ENCODE measurements around the gene GPR162.

DNA sequence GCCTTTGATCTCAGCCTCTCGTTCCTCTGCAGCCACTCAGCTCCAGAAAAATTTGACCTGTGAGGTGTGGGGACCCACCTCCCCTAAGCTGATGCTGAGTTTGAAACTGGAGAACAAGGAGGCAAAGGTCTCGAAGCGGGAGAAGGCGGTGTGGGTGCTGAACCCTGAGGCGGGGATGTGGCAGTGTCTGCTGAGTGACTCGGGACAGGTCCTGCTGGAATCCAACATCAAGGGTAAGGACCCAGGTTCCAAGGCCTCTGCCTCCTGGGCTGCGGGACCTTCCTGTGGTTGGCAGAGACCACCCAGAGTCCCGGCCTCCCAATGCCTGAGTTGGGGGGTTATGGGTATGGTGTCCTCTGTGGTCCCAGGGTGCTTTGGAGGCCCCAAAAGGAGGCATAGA is 4.5 kb upstream of the GPR162 start:
- no peak for TF ChIP-seq POLR2AphosphoS5 (IDR thresholded peaks at IDR 0.05)
- TF ChIP-seq, protein P1, sequence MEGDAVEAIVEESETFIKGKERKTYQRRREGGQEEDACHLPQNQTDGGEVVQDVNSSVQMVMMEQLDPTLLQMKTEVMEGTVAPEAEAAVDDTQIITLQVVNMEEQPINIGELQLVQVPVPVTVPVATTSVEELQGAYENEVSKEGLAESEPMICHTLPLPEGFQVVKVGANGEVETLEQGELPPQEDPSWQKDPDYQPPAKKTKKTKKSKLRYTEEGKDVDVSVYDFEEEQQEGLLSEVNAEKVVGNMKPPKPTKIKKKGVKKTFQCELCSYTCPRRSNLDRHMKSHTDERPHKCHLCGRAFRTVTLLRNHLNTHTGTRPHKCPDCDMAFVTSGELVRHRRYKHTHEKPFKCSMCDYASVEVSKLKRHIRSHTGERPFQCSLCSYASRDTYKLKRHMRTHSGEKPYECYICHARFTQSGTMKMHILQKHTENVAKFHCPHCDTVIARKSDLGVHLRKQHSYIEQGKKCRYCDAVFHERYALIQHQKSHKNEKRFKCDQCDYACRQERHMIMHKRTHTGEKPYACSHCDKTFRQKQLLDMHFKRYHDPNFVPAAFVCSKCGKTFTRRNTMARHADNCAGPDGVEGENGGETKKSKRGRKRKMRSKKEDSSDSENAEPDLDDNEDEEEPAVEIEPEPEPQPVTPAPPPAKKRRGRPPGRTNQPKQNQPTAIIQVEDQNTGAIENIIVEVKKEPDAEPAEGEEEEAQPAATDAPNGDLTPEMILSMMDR (IDR thresholded peaks at IDR 0.05; ENCODE audit: poor library complexity, severe bottlenecking): no peak
- TF ChIP-seq EZH2 (IDR thresholded peaks at IDR 0.05; ENCODE audit: borderline replicate concordance, insufficient read depth, low read length, poor library complexity, severe bottlenecking): no peak
- TF ChIP-seq SMC3 (conservative IDR thresholded peaks at IDR 0.05; ENCODE audit: poor library complexity): no peak
- TF ChIP-seq, protein P2, sequence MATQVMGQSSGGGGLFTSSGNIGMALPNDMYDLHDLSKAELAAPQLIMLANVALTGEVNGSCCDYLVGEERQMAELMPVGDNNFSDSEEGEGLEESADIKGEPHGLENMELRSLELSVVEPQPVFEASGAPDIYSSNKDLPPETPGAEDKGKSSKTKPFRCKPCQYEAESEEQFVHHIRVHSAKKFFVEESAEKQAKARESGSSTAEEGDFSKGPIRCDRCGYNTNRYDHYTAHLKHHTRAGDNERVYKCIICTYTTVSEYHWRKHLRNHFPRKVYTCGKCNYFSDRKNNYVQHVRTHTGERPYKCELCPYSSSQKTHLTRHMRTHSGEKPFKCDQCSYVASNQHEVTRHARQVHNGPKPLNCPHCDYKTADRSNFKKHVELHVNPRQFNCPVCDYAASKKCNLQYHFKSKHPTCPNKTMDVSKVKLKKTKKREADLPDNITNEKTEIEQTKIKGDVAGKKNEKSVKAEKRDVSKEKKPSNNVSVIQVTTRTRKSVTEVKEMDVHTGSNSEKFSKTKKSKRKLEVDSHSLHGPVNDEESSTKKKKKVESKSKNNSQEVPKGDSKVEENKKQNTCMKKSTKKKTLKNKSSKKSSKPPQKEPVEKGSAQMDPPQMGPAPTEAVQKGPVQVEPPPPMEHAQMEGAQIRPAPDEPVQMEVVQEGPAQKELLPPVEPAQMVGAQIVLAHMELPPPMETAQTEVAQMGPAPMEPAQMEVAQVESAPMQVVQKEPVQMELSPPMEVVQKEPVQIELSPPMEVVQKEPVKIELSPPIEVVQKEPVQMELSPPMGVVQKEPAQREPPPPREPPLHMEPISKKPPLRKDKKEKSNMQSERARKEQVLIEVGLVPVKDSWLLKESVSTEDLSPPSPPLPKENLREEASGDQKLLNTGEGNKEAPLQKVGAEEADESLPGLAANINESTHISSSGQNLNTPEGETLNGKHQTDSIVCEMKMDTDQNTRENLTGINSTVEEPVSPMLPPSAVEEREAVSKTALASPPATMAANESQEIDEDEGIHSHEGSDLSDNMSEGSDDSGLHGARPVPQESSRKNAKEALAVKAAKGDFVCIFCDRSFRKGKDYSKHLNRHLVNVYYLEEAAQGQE (IDR thresholded peaks at IDR 0.05; ENCODE audit: borderline replicate concordance): no peak
- TF ChIP-seq RAD21 (conservative IDR thresholded peaks at IDR 0.05): no peak
- no peak for TF ChIP-seq TAF1 (IDR thresholded peaks at IDR 0.05; ENCODE audit: low read depth)
- no peak for TF ChIP-seq EP300 (conservative IDR thresholded peaks at IDR 0.05; ENCODE audit: poor library complexity, severe bottlenecking)

All from neural cell (in vitro differentiated cells).